GM21717 (cell line): ENCODE results near the gene GNA15.

Source experiments
- ATAC-seq: cut with Tn5 transposase; IDR thresholded peaks from one replicate; pipeline ENCODE4 v1.9.1; 2021; ENCODE audit warnings: mild to moderate bottlenecking, moderate library complexity; ENCODE audit not compliant: unreplicated experiment

Gene GNA15

GRCh38 chr19:3106509-3107141 lies 29.2 kb upstream of the GNA15 start:
- no peak for ATAC-seq

GRCh38 chr19:3107658-3108057 lies 28.2 kb upstream of the GNA15 start:
- ATAC-seq, result no peak

GRCh38 chr19:3108775-3109174 lies 27.1 kb upstream of the GNA15 start:
- no peak for ATAC-seq

GRCh38 chr19:3109491-3109890 lies 26.3 kb upstream of the GNA15 start:
- no peak for ATAC-seq

- ATAC-seq, result no peak
Measured at GRCh38 chr19:3110126-3110825, 25.6 kb upstream of the GNA15 start.

- no peak for ATAC-seq
Measured at GRCh38 chr19:3111586-3112247, 24.1 kb upstream of the GNA15 start.

GRCh38 chr19:3112375-3113099 lies 23.3 kb upstream of the GNA15 start:
- no peak for ATAC-seq

- no peak for ATAC-seq
Measured at GRCh38 chr19:3113100-3114017, 22.5 kb upstream of the GNA15 start.

GRCh38 chr19:3114018-3114726 lies 21.7 kb upstream of the GNA15 start:
- no peak for ATAC-seq

GRCh38 chr19:3114811-3115210 lies 21.0 kb upstream of the GNA15 start:
- ATAC-seq, result no peak

GRCh38 chr19:3115411-3115810 lies 20.4 kb upstream of the GNA15 start:
- no peak for ATAC-seq

GRCh38 chr19:3115916-3116602 lies 19.8 kb upstream of the GNA15 start:
- no peak for ATAC-seq

GRCh38 chr19:3116621-3117020 lies 19.2 kb upstream of the GNA15 start:
- ATAC-seq, result no peak

- no peak for ATAC-seq
Measured at GRCh38 chr19:3117716-3118115, 18.1 kb upstream of the GNA15 start.

GRCh38 chr19:3118232-3119070 lies 17.4 kb upstream of the GNA15 start:
- ATAC-seq, result no peak

GRCh38 chr19:3119071-3119595 lies 16.7 kb upstream of the GNA15 start:
- ATAC-seq, result no peak

GRCh38 chr19:3119693-3120380 lies 16.0 kb upstream of the GNA15 start:
- ATAC-seq, result no peak
